Parathyroid adenoma (tissue), 2 donors: ENCODE data around the gene PNPT1.

Experiments used
- H2AFZ ChIP-seq: fragments of 300-600 bp; sonication (generic); one replicate; pipeline ENCODE4 v1.7.0; 2017; ENCODE audit warnings: antibody characterized with exemption, mild to moderate bottlenecking
- H3K27ac ChIP-seq: fragments of 300-600 bp; sonication (generic); one replicate; pipeline ENCODE4 v1.7.0; 2017
- H3K27me3 ChIP-seq: fragments of 300-600 bp; sonication (generic); one replicate; pipeline ENCODE4 v1.7.0; 2017; ENCODE audit warnings: low read length; ENCODE audit not compliant: control insufficient read depth, insufficient read depth
- H3K36me3 ChIP-seq: fragments of 300-600 bp; sonication (generic); one replicate; pipeline ENCODE4 v1.7.0; 2017; ENCODE audit warnings: low read length; ENCODE audit not compliant: control insufficient read depth, insufficient read depth
- H3K4me1 ChIP-seq: fragments of 300-600 bp; sonication (generic); one replicate; pipeline ENCODE4 v1.7.0; 2017; ENCODE audit warnings: control low read depth
- H3K4me2 ChIP-seq: fragments of 300-600 bp; sonication (generic); one replicate; pipeline ENCODE4 v1.7.0; 2017; ENCODE audit warnings: low read length
- H3K4me3 ChIP-seq: fragments of 300-600 bp; sonication (generic); one replicate; pipeline ENCODE4 v1.7.0; 2017; ENCODE audit warnings: low read depth, low read length
- H3K79me2 ChIP-seq: fragments of 300-600 bp; sonication (generic); one replicate; pipeline ENCODE4 v1.7.0; 2017; ENCODE audit warnings: control low read depth
- H3K9ac ChIP-seq: fragments of 300-600 bp; sonication (generic); one replicate; pipeline ENCODE4 v1.7.0; 2017; ENCODE audit warnings: mild to moderate bottlenecking
- H3K9me3 ChIP-seq: fragments of 300-600 bp; sonication (generic); one replicate; pipeline ENCODE4 v1.7.0; 2017; ENCODE audit warnings: low read length; ENCODE audit not compliant: control insufficient read depth
- CTCF ChIP-seq: fragments of 300-600 bp; sonication (generic); IDR thresholded peaks from one replicate; pipeline ENCODE4 v1.7.0; 2017; ENCODE audit warnings: antibody characterized with exemption, mild to moderate bottlenecking
- donor health status: primary hyperparathyroidism.

The PNPT1 gene

GRCh38 chr2:55592130-55592529, 101.5 kb downstream of the PNPT1 start:
- no peaks in the 10 kb centered on the region for H3K27me3 ChIP-seq
- no peaks in the 10 kb centered on the region for H3K9me3 ChIP-seq
- TF ChIP-seq CTCF, result no peak
- H3K9ac ChIP-seq, result no peak overlapping the region
- no peak overlapping the region for H3K4me3 ChIP-seq
- no peak overlapping the region for H3K4me2 ChIP-seq
- H3K4me1 ChIP-seq, result no peaks in the 10 kb centered on the region
- H3K36me3 ChIP-seq, result no peaks in the 10 kb centered on the region
- peaks cover 29% of the 10 kb centered on the region for H3K79me2 ChIP-seq
- no peak overlapping the region for H2AFZ ChIP-seq
- no peak overlapping the region for H3K27ac ChIP-seq

GRCh38 chr2:55590810-55591440, 102.7 kb downstream of the PNPT1 start:
- Histone ChIP-seq H3K4me3 (no peak overlapping the region), H3K36me3 (no peaks in the 10 kb centered on the region), H3K4me1 (no peaks in the 10 kb centered on the region), H3K27ac (no peak overlapping the region), H3K9me3 (no peaks in the 10 kb centered on the region), H3K9ac (no peak overlapping the region), H3K4me2 (no peak overlapping the region), H3K79me2 (peaks cover 24% of the 10 kb centered on the region), H3K27me3 (no peaks in the 10 kb centered on the region), H2AFZ (no peak overlapping the region)
- TF ChIP-seq CTCF, result no peak

- TF ChIP-seq CTCF, result no peak
- Histone ChIP-seq H3K4me2 (no peak overlapping the region), H3K36me3 (no peaks in the 10 kb centered on the region), H3K9ac (no peak overlapping the region), H3K27me3 (no peaks in the 10 kb centered on the region), H3K4me1 (no peaks in the 10 kb centered on the region), H3K4me3 (no peak overlapping the region), H2AFZ (no peak overlapping the region), H3K79me2 (peaks cover 7% of the 10 kb centered on the region), H3K9me3 (no peaks in the 10 kb centered on the region), H3K27ac (no peak overlapping the region)
These were observed 108.1 kb downstream of the PNPT1 start for GRCh38 chr2:55585451-55586080.
